Smooth muscle cell (in vitro differentiated cells): ENCODE measurements around the gene RIC3. TPM values are rescaled to one million over a fixed set of nuclear protein-coding genes. Genes with fewer than 3 reads are reported as not detected.

ENCODE experiments used
- DNase-seq: peaks from one replicate; lab custom pipeline; 2025; ENCODE audit not compliant: unreplicated experiment; lab: John Stamatoyannopoulos, UW
- H2AFZ ChIP-seq: fragments of 200-600 bp; sonication (generic); 2 replicates; pipeline ENCODE4 v1.6.0; 2016; ENCODE audit warnings: antibody characterized with exemption, low read depth, mild to moderate bottlenecking
- H3F3A ChIP-seq: fragments of 200-600 bp; sonication (generic); 2 replicates; pipeline ENCODE4 v1.6.0; 2017; ENCODE audit warnings: antibody characterized with exemption, low read depth
- H3K27ac ChIP-seq: fragments of 200-600 bp; sonication (generic); 2 replicates; pipeline ENCODE4 v1.5.1; 2016; ENCODE audit warnings: low read depth, mild to moderate bottlenecking
- H3K27me3 ChIP-seq: fragments of 200-600 bp; sonication (generic); 2 replicates; pipeline ENCODE4 v1.6.1; 2016; ENCODE audit warnings: low read depth, mild to moderate bottlenecking
- H3K36me3 ChIP-seq: fragments of 200-600 bp; sonication (generic); 2 replicates; pipeline ENCODE4 v1.5.1; 2016; ENCODE audit warnings: low read depth
- H3K4me1 ChIP-seq: fragments of 200-600 bp; sonication (generic); 2 replicates; pipeline ENCODE4 v1.5.1; 2016; ENCODE audit warnings: low read depth
- H3K4me2 ChIP-seq: fragments of 200-600 bp; sonication (generic); 2 replicates; pipeline ENCODE4 v1.6.0; 2016; ENCODE audit warnings: mild to moderate bottlenecking
- H3K4me3 ChIP-seq: fragments of 200-600 bp; sonication (generic); 2 replicates; pipeline ENCODE4 v1.5.1; 2016; ENCODE audit warnings: mild to moderate bottlenecking
- H3K79me2 ChIP-seq: fragments of 200-600 bp; sonication (generic); 2 replicates; pipeline ENCODE4 v1.6.0; 2016; ENCODE audit warnings: low read depth, mild to moderate bottlenecking
- H3K9ac ChIP-seq: fragments of 200-600 bp; sonication (generic); 2 replicates; pipeline ENCODE4 v1.6.0; 2016; ENCODE audit warnings: low read depth
- H3K9me3 ChIP-seq: fragments of 200-600 bp; sonication (generic); replicated peaks from 2 replicates; pipeline ENCODE4 v1.5.1; 2016; ENCODE audit warnings: low read depth
- H4K20me1 ChIP-seq: fragments of 200-600 bp; sonication (generic); 2 replicates; pipeline ENCODE4 v1.6.0; 2016; ENCODE audit warnings: low read depth
- WGBS: methylation state at CpG from one replicate; pipeline ENCODE4 v1.1.7; 2016; ENCODE audit warnings: low lambda C conversion rate; 5-methylcytosine and 5-hydroxymethylcytosine counted together
- polyA plus RNA-seq: library from polyadenylated mRNA; unstranded; fragments of >200 nt; fragmentation: Nextera tagmentation; extraction: Ambion mirVana; gene quantifications from 2 replicates; pipeline ENCODE4 v1.2.1, GENCODE V29; 2016
- total RNA-seq: library from RNA; depleted of rRNA; stranded (reverse); fragments of >200 nt; gene quantifications from 2 replicates; pipeline ENCODE4 v1.2.3, GENCODE V29; 2014
- TF ChIP-seq, protein P1 (sequence below): fragments of 200-600 bp; sonication (generic); IDR thresholded peaks from 2 replicates; pipeline ENCODE4 v1.5.1; 2017; ENCODE audit warnings: borderline replicate concordance, mild to moderate bottlenecking, antibody characterized with exemption; ENCODE audit not compliant: insufficient read depth, poor library complexity, severe bottlenecking

The RIC3 gene
- total and polyA plus RNA-seq, 2 experiments from 2014 or later: 0.35 to 3.1 TPM

DNA sequence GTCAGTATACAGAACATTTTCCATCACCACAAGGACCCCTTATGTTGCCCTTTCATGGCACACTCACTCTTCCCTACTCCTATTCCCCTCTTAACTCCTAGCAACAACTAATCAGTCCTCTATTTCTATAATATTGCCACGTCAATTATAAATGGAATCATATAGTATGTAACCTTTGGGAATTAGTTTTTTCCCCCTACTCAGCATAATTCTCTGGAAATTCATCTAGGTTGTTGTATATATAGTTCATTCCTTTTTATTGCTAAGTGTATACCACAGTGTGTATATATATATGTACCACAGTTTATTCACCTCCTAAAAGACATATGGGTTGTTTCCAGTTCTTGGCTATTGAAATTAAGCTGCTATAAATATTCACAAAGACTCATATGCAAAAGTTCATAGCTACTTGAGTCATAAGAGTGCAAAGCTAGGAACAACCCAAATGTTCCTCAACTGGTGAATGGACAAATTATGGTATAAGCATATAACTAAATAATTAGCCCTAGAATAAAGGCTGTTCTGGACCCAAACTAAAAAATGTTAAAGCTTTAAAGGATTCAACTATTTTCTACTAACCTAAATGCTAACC lies 46.6 kb downstream of the RIC3 start:
- Histone ChIP-seq H3K4me1 (no peaks in the 10 kb centered on the region), H3K27me3 (no peaks in the 10 kb centered on the region)
- 91% methylated on average over 1 of the region's 1 CpG for WGBS

GRCh38 chr11:8111636-8112035 lies 57.2 kb downstream of the RIC3 start:
- Histone ChIP-seq H3K4me3 (no peak overlapping the region), H3K27me3 (no peaks in the 10 kb centered on the region), H3F3A (no peaks in the 10 kb centered on the region), H3K4me2 (no peak overlapping the region), H3K9me3 (no peaks in the 10 kb centered on the region), H3K36me3 (no peaks in the 10 kb centered on the region), H3K79me2 (no peaks in the 10 kb centered on the region), H3K27ac (no peak overlapping the region), H4K20me1 (no peaks in the 10 kb centered on the region), H3K4me1 (no peaks in the 10 kb centered on the region), H3K9ac (no peak overlapping the region), H2AFZ (no peak overlapping the region)
- WGBS: 97% methylated on average over 8 of the region's 8 CpGs
- no peak for DNase-seq
- TF ChIP-seq, protein P1, sequence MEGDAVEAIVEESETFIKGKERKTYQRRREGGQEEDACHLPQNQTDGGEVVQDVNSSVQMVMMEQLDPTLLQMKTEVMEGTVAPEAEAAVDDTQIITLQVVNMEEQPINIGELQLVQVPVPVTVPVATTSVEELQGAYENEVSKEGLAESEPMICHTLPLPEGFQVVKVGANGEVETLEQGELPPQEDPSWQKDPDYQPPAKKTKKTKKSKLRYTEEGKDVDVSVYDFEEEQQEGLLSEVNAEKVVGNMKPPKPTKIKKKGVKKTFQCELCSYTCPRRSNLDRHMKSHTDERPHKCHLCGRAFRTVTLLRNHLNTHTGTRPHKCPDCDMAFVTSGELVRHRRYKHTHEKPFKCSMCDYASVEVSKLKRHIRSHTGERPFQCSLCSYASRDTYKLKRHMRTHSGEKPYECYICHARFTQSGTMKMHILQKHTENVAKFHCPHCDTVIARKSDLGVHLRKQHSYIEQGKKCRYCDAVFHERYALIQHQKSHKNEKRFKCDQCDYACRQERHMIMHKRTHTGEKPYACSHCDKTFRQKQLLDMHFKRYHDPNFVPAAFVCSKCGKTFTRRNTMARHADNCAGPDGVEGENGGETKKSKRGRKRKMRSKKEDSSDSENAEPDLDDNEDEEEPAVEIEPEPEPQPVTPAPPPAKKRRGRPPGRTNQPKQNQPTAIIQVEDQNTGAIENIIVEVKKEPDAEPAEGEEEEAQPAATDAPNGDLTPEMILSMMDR: no peak

More for the DNA sequence above, 46.6 kb downstream of the RIC3 start:
- H3K9ac ChIP-seq: no peak overlapping the region
- no peak overlapping the region for H3K27ac ChIP-seq
- no peak overlapping the region for H3K4me3 ChIP-seq
- no peaks in the 10 kb centered on the region for H3K9me3 ChIP-seq
- DNase-seq: no peak
- H3K36me3 ChIP-seq: no peaks in the 10 kb centered on the region
- H4K20me1 ChIP-seq: no peaks in the 10 kb centered on the region
- no peaks in the 10 kb centered on the region for H3F3A ChIP-seq
- no peaks in the 10 kb centered on the region for H3K79me2 ChIP-seq
- no peak overlapping the region for H3K4me2 ChIP-seq
- H2AFZ ChIP-seq: no peak overlapping the region
- TF ChIP-seq, protein P1: no peak

- no peaks in the 10 kb centered on the region for H3F3A ChIP-seq
- H3K4me2 ChIP-seq: no peak overlapping the region
- no peaks in the 10 kb centered on the region for H4K20me1 ChIP-seq
- H3K4me3 ChIP-seq: no peak overlapping the region
- H3K9ac ChIP-seq: no peak overlapping the region
- no peak for DNase-seq
- H3K79me2 ChIP-seq: no peaks in the 10 kb centered on the region
- H2AFZ ChIP-seq: no peak overlapping the region
- no peaks in the 10 kb centered on the region for H3K4me1 ChIP-seq
- H3K36me3 ChIP-seq: no peaks in the 10 kb centered on the region
- 95% methylated on average over 4 of the region's 4 CpGs for WGBS
- H3K9me3 ChIP-seq: no peaks in the 10 kb centered on the region
- H3K27me3 ChIP-seq: no peaks in the 10 kb centered on the region
- TF ChIP-seq, protein P1: no peak
- no peak overlapping the region for H3K27ac ChIP-seq
Measured at GRCh38 chr11:8110396-8110795, 58.4 kb downstream of the RIC3 start.

DNA sequence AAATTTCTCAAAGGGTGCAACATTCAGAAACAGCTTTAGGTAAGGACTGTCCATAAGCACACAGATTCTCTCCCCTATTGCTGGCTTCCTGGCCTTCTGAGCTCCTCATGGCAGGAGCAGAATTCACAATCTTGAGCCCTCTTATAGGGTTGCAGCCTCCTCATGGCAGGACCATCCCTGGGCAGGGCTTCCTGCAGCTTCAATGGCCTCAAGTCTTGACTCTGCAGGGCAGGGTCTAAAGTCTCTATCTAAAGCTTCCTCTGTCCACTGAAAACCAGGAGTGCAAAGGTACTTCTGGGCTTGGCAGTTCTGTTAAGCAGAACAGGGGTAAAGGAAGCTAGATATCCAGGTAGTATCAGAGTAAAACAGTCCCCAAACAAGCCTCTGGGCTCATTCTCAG lies 59.1 kb downstream of the RIC3 start:
- DNase-seq: no peak
- H3K4me2 ChIP-seq: no peak overlapping the region
- no peaks in the 10 kb centered on the region for H3K79me2 ChIP-seq
- TF ChIP-seq, protein P1: no peak
- H3K27ac ChIP-seq: no peak overlapping the region
- H3K27me3 ChIP-seq: no peaks in the 10 kb centered on the region
- H3K4me1 ChIP-seq: no peaks in the 10 kb centered on the region
- H3F3A ChIP-seq: no peaks in the 10 kb centered on the region
- no peaks in the 10 kb centered on the region for H4K20me1 ChIP-seq
- no peak overlapping the region for H3K9ac ChIP-seq
- no peaks in the 10 kb centered on the region for H3K9me3 ChIP-seq
- H3K4me3 ChIP-seq: no peak overlapping the region
- H3K36me3 ChIP-seq: no peaks in the 10 kb centered on the region
- no peak overlapping the region for H2AFZ ChIP-seq
